ENCODE measurements around the gene UROC1. TPM values are rescaled to one million over a fixed set of nuclear protein-coding genes. Genes with fewer than 3 reads are reported as not detected.

Gene UROC1
- total RNA-seq, 1 donor from 2014 or later: not detected

- FAIRE-seq (no peak), DNase-seq (ENCODE audit: low read depth) (no peak)
- TF ChIP-seq CTCF (IDR thresholded peaks at IDR 0.05; ENCODE audit: insufficient read depth, low read length, severe bottlenecking): no peak
- Histone ChIP-seq H3K27me3 (ENCODE audit: control insufficient read depth, insufficient read depth, low read length) (peaks cover 8% of the 10 kb centered on the region), H3K4me3 (ENCODE audit: low read depth, low read length) (no peak overlapping the region), H3K36me3 (ENCODE audit: control insufficient read depth, insufficient read depth, low read length) (no peaks in the 10 kb centered on the region)
Measured at GRCh38 chr3:126548556-126549466, 31.2 kb upstream of the UROC1 start.

- FAIRE-seq (peak; percentile 40), DNase-seq (ENCODE audit: low read depth) (no peak)
- no peak for TF ChIP-seq CTCF (IDR thresholded peaks at IDR 0.05; ENCODE audit: insufficient read depth, low read length, severe bottlenecking)
- no peak overlapping the region for H3K4me3 ChIP-seq (ENCODE audit: low read depth, low read length)
- H3K36me3 ChIP-seq (ENCODE audit: control insufficient read depth, insufficient read depth, low read length): no peaks in the 10 kb centered on the region
- H3K27me3 ChIP-seq (ENCODE audit: control insufficient read depth, insufficient read depth, low read length): peaks cover 8% of the 10 kb centered on the region
Measured at GRCh38 chr3:126547721-126548120, 30.1 kb upstream of the UROC1 start.

- no peak for DNase-seq (ENCODE audit: low read depth)
- no peak overlapping the region for H3K4me3 ChIP-seq (ENCODE audit: low read depth, low read length)
- FAIRE-seq: peak; percentile 28
- TF ChIP-seq CTCF (IDR thresholded peaks at IDR 0.05; ENCODE audit: insufficient read depth, low read length, severe bottlenecking): no peak
- peaks cover 10% of the 10 kb centered on the region for H3K27me3 ChIP-seq (ENCODE audit: control insufficient read depth, insufficient read depth, low read length)
- no peaks in the 10 kb centered on the region for H3K36me3 ChIP-seq (ENCODE audit: control insufficient read depth, insufficient read depth, low read length)
Measured at GRCh38 chr3:126546549-126547239, 29.1 kb upstream of the UROC1 start.

- TF ChIP-seq CTCF (IDR thresholded peaks at IDR 0.05; ENCODE audit: insufficient read depth, low read length, severe bottlenecking): no peak
- Histone ChIP-seq H3K4me3 (ENCODE audit: low read depth, low read length) (no peak overlapping the region), H3K36me3 (ENCODE audit: control insufficient read depth, insufficient read depth, low read length) (no peaks in the 10 kb centered on the region), H3K27me3 (ENCODE audit: control insufficient read depth, insufficient read depth, low read length) (peaks cover 13% of the 10 kb centered on the region)
- no peak for FAIRE-seq
- DNase-seq (ENCODE audit: low read depth): no peak
Measured at GRCh38 chr3:126546013-126546412, 28.4 kb upstream of the UROC1 start.

- no peak for DNase-seq (ENCODE audit: low read depth)
- H3K4me3 ChIP-seq (ENCODE audit: low read depth, low read length): no peak overlapping the region
- TF ChIP-seq CTCF (IDR thresholded peaks at IDR 0.05; ENCODE audit: insufficient read depth, low read length, severe bottlenecking): no peak
- H3K36me3 ChIP-seq (ENCODE audit: control insufficient read depth, insufficient read depth, low read length): no peaks in the 10 kb centered on the region
- peaks cover 13% of the 10 kb centered on the region for H3K27me3 ChIP-seq (ENCODE audit: control insufficient read depth, insufficient read depth, low read length)
- FAIRE-seq: no peak
Measured at GRCh38 chr3:126545544-126545943, 28.0 kb upstream of the UROC1 start.
